ENCODE measurements around the gene PHOSPHO2. TPM values are rescaled to one million over a fixed set of nuclear protein-coding genes. Genes with fewer than 3 reads are reported as not detected.

The PHOSPHO2 gene, protein sequence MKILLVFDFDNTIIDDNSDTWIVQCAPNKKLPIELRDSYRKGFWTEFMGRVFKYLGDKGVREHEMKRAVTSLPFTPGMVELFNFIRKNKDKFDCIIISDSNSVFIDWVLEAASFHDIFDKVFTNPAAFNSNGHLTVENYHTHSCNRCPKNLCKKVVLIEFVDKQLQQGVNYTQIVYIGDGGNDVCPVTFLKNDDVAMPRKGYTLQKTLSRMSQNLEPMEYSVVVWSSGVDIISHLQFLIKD
- 2.1 and 3.0 TPM in 2 replicates for total RNA-seq

GRCh38 chr2:169694113-169694893 is at the start of gene PHOSPHO2, which contains the start of gene CFAP210:
Gene PHOSPHO2 (plus strand): TSS chr2:169694469. CDS start chr2:169700972, 6,503 bp downstream.
Gene CFAP210 (minus strand): TSS chr2:169694405. CDS start chr2:169694327, 78 bp downstream.
- intact Hi-C loops (cut with micrococcal nuclease), result loop anchor here (1.0 to 5.0 kb wide), 12 partner anchors 11 to 1740 kb away; partner anchors contain the start of genes BBS5, DCAF17, FASTKD1 and GORASP2

DNA sequence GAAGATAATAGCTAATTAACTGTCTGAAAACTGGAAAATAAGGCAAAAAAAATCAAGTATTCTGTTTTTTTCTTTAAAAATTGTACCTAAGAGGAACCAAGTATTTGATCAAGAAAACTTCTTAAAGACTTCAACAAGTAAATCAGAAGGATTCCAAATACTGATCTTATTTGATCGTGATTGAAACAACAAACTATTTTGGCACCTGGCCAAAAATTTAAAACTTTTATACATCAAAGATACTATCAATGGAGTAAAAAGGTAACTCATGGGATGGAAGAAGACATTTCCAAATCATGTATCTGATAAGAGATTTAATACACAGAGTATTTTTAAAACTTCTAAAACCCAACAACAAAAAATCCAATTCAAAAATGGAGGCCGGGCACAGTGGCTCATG is 46.8 kb upstream of the PHOSPHO2 start:
- intact Hi-C loops (cut with micrococcal nuclease), result no loop called here

DNA sequence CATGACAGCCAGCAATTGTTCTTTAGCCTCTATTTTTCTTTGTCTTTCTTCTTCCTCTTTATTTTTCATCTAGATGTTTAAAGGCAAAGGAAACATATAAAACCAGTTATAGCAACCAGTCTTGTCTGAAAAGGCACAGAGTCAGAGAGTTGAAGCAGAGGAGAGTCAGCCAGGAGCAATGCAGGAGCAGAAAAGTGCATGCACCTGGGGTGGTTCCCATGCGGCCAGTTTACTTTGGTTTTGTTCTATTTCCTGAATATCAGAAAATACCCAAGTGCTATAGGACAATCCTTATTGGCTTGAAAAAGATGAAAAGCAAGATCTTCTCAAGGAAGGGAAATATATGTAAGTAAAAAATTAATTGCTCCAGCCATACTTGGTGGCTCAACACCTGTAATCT is 45.0 kb upstream of the PHOSPHO2 start:
- intact Hi-C loops (cut with micrococcal nuclease), result no loop called here

DNA sequence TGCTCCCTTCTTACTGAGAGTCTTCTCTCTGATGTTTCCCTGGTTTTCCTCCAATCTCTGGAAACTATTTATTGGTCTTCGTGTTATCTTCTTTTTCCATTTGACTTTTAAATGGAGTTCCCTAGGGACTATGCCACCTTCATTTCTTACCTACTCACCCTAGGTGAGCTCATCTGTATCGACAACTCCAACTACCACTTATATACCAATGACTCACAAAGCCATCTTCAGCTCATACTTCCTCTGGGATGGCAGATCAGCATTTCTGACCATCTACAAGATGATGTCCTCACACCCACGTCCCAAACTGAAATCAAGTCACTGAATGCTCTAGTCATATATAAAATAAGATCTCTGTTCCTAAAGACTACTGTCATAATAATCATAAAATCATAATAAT is 40.6 kb upstream of the PHOSPHO2 start:
- intact Hi-C loops (cut with micrococcal nuclease), result no loop called here

DNA sequence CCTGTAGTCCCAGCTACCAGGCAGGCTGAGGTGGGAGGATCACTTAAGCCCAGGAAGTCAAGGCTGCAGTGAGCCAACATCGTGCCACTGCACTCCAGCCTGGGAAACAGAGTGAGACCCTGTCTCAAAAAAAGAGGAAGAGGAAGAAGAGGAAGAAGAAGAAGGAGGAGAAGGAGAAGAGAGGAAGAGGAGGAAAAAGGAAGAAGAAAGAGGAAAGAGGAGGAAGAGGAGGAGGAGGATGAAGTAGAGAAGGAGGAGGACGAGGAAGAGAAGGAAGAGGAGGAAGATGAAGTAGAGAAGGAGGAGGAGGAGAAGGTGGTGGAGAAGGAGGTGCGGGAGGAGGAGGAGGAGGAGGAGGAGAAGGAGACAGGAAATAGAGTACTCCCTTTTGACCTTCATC is 38.1 kb upstream of the PHOSPHO2 start:
- intact Hi-C loops (cut with micrococcal nuclease), result no loop called here

GRCh38 chr2:169658877-169659276 is 35.4 kb upstream of the PHOSPHO2 start:
- intact Hi-C loops (cut with micrococcal nuclease), result no loop called here

DNA sequence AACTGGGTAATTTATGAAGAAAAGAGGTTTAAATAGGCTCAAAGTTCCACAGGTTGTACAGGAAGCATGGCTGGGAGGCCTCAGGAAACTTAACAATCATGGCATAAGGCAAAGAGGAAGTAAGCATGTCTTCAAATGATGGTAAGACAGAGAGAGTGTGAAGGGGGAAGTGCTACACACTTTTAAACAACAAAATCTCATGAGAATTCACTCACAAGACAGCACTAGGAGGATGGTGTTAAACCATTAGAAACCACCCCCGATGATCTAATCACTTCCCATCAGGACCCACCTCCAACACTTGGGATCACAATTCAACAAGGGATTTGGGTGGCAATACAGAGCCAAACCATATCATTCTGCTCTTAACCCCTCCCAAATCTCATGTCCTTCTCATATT is 34.9 kb upstream of the PHOSPHO2 start:
- intact Hi-C loops (cut with micrococcal nuclease), result no loop called here

DNA sequence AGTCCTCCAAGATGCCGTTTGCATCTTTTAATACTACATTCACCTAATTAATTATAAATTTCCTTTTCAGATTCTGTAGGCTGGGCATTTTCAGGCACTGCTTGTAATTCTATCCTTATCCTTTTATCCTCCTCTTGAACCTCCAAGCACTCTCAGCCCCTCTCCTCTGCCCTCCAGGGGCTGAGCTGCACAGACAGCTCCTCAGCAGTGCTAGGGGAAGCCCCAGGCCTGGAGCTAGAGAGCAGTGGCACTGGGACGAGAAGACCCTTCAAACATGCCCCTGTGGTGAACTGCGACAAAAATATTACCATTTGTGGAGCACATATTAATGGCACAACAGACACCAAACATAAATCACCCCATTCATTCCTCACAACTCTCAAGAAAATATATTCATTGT is 33.0 kb upstream of the PHOSPHO2 start:
- intact Hi-C loops (cut with micrococcal nuclease), result no loop called here

DNA sequence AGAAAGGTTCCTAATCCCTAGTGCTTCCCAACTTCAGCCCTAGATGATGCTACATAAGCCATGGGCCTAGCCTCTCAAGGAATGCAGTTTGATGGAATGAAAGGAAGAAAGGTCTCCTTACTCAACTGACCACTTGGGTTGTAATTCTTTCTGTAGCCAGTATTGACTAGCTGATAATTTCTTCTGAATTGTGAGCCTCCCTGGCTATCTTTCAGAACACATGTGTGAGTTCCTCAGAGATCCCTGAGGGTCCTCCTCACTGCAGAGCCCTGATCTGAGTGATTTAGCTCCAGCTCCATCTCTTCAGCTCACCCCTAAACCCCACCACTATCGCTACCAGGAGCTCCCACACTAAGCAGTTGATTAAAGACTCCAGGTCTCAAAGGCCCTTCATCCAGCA is 31.5 kb upstream of the PHOSPHO2 start:
- intact Hi-C loops (cut with micrococcal nuclease), result no loop called here

DNA sequence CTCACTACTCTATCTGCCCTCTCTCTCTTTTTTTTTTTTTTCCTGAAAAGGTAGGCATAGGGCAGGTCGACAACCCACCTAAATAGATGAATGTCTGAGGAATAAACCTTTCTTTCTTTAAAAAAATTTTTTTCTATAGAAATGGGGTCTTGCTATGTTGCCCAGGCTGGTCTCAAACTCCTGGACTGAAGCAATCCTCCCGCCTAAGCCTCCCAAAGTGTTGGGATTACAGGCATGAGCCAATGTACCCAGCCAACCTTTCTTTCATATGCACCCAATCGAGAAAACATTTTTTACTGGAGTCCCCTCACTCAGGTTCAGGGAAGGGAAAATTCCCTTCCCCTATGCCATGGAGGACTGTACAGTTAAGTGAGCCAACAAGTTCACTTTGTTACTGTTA is 31.0 kb upstream of the PHOSPHO2 start:
- intact Hi-C loops (cut with micrococcal nuclease), result no loop called here

- intact Hi-C loops (cut with micrococcal nuclease), result no loop called here
Observed at GRCh38 chr2:169664600-169664977, 29.7 kb upstream of the PHOSPHO2 start.

- intact Hi-C loops (cut with micrococcal nuclease), result no loop called here
Observed at GRCh38 chr2:169664978-169665930, 29.0 kb upstream of the PHOSPHO2 start.

- intact Hi-C loops (cut with micrococcal nuclease), result no loop called here
Observed at GRCh38 chr2:169667583-169667982, 26.7 kb upstream of the PHOSPHO2 start.

DNA sequence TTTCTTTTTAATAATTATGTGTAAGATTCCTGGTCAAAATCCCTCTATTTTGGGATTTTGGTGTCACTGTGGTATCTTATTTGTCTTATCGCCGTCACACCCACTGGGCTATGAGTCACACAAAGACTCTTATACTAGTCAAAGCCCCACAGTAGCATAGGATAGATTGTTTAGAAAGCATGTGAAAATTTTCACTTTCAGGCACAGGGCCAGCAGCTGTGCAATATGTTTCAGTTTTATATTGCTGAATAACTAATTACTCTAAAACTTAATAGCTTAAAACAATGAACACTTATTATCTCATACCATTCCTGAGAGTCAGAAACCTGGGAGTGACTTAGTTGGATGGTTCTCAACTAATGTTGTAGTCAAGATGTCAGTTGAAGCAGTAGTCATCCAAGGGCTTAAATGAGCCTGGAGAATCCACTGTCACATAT is 24.0 kb upstream of the PHOSPHO2 start:
- intact Hi-C loops (cut with micrococcal nuclease), result no loop called here

DNA sequence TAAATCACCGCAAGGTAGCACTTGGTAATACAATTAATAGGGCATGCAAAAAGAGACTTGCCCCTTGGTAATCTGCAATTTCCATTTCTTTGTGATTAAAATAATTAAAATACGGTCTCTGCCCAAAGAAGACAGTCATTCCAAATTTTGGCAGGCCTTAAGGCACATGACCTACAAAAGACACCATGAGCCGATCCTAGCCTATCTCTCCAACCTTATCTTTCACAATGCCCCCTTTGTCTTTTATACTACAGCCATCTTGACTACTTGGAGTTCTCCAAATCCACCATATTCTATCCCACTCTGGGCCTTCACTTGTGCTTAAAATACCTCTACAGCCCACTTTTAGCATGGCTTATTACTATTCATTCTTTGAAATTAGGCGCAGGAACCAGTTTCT is 23.3 kb upstream of the PHOSPHO2 start:
- intact Hi-C loops (cut with micrococcal nuclease), result no loop called here

- intact Hi-C loops (cut with micrococcal nuclease), result no loop called here
Observed at GRCh38 chr2:169672406-169672805, 21.9 kb upstream of the PHOSPHO2 start.

- intact Hi-C loops (cut with micrococcal nuclease), result no loop called here
Observed at GRCh38 chr2:169673106-169673505, 21.2 kb upstream of the PHOSPHO2 start.

- intact Hi-C loops (cut with micrococcal nuclease), result no loop called here
Observed at GRCh38 chr2:169673921-169674320, 20.3 kb upstream of the PHOSPHO2 start.

- intact Hi-C loops (cut with micrococcal nuclease), result no loop called here
Observed at GRCh38 chr2:169676357-169676756, 17.9 kb upstream of the PHOSPHO2 start.

DNA sequence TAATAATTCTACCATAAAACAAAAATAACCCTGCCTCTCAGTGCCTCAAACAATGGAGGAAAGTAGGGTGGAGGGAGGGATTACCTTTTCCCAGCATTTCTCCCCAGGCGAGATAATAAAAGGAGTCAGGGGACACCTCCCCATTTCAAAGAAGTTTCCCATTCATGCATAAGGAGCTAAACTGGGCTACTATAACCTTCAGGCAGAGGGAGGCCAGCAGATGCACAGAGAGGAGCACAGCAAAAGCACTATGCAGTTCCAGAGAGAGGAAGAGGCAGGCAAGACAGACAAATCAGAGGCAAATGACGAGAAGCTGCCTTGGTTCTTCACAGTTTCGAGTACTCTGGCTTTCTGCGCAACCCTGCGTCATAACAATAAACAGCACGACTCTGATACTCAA is 17.4 kb upstream of the PHOSPHO2 start:
- intact Hi-C loops (cut with micrococcal nuclease), result no loop called here

- intact Hi-C loops (cut with micrococcal nuclease), result loop anchor here (1.0 kb wide), 1 partner anchor 11 kb away; the partner anchor contains the start of genes CFAP210 and PHOSPHO2
Observed at GRCh38 chr2:169683054-169683424, 11.2 kb upstream of the PHOSPHO2 start.
